Subcutaneous adipose tissue (tissue), 4 donors: ENCODE data around the gene PRIMA1. TPM values are rescaled to one million over a fixed set of nuclear protein-coding genes. Genes with fewer than 3 reads are reported as not detected.

Experiments used
- CTCF ChIP-seq: fragments of 450-650 bp; IDR thresholded peaks from one replicate; pipeline ENCODE4 v1.5.1; 2016; ENCODE audit warnings: low read depth, mild to moderate bottlenecking, control low read depth, antibody characterized with exemption, moderate library complexity
- total RNA-seq, 4 donors: library from RNA; depleted of rRNA; stranded (reverse); fragments of >200 nt; gene quantifications; one replicate each; pipeline ENCODE4 v1.1.0, GENCODE V29; 2016

PRIMA1 gene
- total RNA-seq, 4 donors from 2014 or later, result 0.51 to 1.3 (median 0.80) TPM

DNA sequence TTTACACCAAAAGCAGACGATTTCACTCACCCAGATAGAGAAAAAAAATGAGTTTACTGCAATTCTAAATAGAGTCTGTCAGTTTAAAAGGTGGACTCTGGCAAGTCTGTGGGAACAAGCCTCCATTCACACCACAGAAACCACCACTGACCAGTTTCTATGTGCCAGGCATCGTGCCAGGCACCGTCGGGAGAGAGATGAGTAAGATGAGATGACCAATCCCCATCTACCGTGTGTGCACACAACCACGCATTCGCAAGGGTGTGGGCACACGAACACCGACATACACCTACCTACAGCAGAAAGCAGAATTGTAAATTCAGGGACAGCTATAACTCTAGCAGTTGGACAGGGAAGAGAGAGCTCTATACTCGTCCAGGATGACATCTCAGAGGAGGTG, 58.3 kb downstream of the PRIMA1 start:
- TF ChIP-seq CTCF, result no peak

- no peak for TF ChIP-seq CTCF
Observed at GRCh38 chr14:93728651-93729016, 59.7 kb downstream of the PRIMA1 start.

DNA sequence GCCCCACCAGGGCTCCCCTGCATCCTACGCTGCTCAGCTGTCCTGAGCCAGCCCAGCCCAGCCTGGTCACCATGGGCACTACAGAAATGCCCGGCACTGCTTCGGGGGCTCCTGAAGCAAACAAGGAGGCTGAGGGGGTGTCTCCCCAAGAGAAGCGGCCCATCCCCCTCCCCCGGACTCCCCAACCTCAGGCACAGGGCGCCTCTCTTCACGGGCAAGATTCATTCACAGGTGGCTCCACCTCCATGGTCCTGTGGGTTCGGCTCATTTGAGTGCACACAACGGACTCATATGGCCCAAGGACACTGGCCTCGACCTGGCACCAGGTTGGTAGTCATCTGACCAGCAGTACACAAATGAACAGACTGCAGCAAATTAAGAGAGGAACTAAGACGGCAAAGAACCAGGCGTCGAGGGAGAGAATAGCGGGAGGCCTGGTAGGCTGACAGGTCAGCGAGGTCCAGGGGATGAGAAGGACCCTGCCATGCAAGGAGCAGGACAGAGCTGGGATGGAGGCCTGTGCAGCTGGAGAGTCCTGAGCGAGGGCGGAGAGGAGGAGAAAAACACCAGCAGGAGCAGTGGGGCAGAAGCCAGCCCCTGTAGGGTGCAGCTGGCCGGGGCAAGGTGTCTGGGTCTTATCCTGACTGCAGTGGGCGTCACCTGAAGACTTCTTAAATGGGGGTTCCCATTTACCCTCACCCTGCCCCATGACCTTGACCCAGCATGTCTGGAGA, 60.2 kb downstream of the PRIMA1 start:
- TF ChIP-seq CTCF, result no peak

GRCh38 chr14:93727039-93727740, 61.1 kb downstream of the PRIMA1 start:
- no peak for TF ChIP-seq CTCF

DNA sequence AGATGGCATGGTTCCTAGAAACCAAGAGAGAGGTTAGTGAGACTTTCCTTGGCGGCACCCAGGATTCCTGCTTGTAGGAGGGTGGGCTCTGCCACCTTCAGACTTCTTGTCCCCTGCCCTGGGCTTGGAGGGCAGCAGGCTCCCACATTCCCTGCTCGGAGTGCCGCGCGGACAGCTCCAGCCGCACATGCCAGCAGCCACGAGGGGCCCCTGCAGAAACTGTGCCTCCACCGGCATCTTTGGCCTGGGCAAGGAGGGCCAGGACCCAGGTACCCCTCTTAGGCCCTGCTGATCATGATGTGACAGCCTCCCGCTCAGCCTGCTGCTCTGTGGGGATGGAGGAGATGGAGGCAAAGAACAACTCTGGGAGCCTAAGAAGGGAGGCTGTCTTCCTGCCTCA, 62.3 kb downstream of the PRIMA1 start:
- TF ChIP-seq CTCF, result no peak

GRCh38 chr14:93725002-93725582, 63.2 kb downstream of the PRIMA1 start:
- TF ChIP-seq CTCF, result no peak

DNA sequence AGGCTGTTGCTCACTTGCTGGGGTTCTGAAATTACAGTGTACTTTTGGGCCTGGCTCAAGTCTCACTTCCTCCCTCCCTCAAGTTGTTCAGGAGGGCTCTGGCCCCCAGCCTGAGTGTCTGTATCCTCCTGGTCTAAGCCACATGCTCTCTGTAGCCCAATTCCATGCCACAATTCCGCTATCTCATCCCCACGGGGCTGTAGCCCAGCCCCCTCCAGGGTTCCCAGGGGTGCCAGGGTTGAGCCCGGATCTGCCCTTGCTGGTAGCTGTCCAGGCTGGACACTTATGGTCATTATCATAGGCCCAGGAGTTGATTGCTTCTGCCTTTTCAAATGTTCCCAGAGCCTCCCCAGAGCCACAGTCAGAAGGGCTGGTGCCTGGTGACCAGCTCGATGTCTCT, 65.3 kb downstream of the PRIMA1 start:
- no peak for TF ChIP-seq CTCF
